Measurements from ENCODE around the gene SSUH2. TPM values are rescaled to one million over a fixed set of nuclear protein-coding genes. Genes with fewer than 3 reads are reported as not detected.

The SSUH2 gene
- total RNA-seq, 1 donor from 2014 or later = 2.2 TPM

DNA sequence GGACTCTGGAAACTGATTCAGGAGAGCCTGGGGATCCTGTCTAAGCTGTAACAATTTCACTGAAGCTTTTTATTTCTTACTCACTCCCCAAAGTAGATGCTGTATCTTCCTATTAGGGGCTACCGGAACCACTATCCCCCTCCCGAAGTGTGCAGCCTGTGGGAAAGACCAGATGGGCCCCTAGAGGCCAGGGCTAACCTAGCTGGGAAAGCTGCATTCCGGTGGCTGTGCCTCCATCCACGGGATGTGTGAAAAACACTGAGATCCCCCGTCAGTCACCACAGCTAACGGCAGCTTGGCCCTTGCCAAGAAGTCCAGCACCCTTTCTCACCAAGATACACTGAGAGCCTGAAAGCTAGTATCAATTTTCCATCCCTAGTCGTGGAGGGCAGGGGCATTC lies 3.1 kb downstream of the SSUH2 start:
- DNase-seq = no peak

- no peak for DNase-seq
These were observed 4.4 kb downstream of the SSUH2 start for GRCh38 chr3:8640223-8640622.

GRCh38 chr3:8639659-8640000 lies 5.0 kb downstream of the SSUH2 start:
- DNase-seq = no peak

DNA sequence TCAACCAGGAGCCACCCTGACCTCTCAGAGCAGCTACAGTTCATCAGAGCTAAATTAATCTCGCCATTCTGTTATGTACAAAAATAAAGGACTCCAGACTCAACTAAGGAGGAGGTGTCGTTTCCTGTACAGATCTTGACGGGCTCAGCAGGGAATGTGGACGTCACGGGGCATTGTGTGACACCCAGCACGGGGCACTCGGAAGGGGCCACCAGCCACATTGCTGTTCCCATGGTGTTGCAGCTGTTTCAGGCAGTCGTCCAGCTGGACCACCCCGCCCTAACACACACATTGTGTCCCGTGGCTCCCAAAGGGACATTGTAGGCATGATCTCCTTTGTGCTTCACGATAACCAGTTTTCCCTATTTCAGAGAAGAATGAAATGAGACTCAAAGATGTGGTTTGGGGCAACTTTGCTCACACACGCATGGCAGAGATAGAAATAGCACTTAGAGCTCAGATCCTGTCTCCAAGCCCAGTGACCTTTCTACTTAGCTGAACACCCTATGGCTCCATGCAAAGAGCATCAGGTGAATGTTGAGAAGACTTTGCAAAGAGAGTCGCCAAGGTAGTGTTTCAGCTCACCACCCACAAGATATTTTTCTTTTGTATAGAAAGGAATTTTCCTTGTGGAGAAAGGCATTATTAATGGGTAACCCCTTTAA lies 5.5 kb downstream of the SSUH2 start:
- peak; percentile 85 for DNase-seq

- no peak for DNase-seq
These were observed 7.2 kb downstream of the SSUH2 start for GRCh38 chr3:8637348-8637747.

DNA sequence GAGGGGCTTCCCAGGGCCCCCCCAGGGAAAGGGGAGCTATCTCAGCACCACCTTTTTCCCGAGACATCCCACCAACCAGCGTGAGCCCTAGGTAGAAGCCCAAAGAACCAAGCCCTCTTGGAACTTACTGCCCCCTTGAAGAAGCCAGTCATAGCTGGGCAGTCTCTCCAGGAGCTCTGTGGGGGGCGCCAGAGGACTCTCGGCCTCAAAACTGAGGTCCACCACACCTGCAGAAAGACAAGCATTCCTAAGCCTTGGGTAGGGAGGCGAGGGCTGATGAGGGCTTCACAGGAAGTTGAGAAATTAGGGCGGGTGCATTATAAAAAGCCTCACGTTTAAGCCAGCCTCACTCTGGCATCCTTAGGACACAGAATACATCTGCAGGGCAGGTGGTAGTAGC lies 9.0 kb downstream of the SSUH2 start:
- DNase-seq = no peak

DNA sequence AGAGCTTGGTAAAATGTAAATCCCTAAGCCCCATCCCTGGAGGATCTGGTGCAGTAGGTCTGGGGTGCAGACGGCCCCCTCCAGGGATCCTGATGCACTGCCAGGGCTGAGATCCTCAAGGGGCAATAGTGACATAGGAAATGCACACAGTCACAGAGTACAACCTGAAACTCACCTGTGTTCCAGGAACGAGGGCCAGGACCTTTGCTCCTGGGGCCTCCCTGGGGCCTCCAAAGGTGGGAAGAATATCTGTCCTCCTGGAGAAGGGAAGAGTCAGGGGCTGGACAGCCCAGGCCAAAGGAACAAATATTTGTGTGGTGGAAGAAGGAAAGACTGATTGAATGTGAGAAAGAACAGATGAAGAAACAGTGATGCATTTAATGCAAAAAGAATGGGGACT lies 9.5 kb downstream of the SSUH2 start:
- no peak for DNase-seq

GRCh38 chr3:8632402-8633237 lies 12.0 kb downstream of the SSUH2 start:
- DNase-seq = no peak

GRCh38 chr3:8631661-8632060 lies 12.9 kb downstream of the SSUH2 start:
- DNase-seq = no peak

GRCh38 chr3:8629151-8630021 lies 15.2 kb downstream of the SSUH2 start:
- peak; percentile 62 for DNase-seq

DNA sequence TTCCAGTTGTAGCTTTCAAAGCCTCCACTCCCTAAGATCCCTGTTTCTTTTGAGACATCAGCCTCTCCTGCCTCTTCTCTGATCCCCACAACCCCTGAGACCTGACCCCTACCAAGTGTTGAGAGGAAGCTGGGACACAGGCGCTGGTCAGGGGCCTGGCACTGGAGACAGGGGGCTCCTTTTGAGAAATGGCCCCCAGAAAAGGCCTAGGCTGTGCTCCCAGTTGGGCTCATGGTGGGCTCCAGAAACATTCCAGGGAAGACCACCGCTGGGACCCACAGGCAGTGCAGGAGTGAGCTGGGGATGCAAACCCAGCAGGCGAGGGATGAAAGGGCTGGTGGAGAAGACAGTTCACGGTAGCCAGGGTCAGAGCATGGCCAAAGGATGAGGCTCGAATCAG lies 16.6 kb downstream of the SSUH2 start:
- DNase-seq = no peak

GRCh38 chr3:8627201-8627940 lies 17.2 kb downstream of the SSUH2 start:
- DNase-seq = no peak

- no peak for DNase-seq
These were observed 18.6 kb downstream of the SSUH2 start for GRCh38 chr3:8625991-8626390.

DNA sequence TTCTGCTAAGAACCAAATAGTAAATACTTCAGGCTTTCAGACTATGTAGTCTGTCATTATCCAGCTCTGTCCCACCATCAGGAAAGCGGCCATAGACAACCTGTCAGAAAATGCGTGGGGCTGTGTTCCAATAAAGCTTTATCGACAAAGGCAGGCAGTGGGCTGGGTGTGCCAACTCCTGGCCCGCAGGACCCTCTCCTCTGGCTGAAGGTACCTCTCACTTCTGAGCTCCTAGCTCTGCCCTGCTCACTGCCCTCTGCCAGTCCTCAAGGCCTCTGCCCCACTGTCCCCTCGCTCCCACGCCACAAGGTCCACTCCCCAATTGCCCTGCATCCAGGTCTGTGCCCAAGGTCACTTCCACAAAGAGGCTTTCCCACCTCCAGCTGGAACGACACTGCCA lies 20.0 kb downstream of the SSUH2 start:
- DNase-seq = no peak

DNA sequence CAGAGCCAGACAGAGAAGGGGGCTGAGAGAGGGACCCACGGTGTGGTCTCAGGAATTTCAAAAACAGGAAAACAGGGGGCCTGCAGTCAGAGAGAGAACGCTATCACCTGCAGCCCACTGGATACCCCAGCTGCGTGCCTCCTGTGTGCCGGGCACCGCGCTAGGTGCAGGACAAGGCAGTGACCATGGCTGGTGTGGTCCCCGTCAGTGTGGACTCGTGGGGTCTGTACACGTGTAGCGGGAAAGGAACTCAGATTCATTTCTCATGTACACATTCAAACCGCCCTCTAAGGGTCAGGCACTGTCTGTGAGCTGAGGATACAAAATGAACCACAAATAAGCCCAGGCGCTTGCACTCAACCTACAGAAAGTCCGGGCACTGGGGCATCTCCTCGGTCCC lies 20.9 kb downstream of the SSUH2 start:
- no peak for DNase-seq

GRCh38 chr3:8622873-8623691 lies 21.5 kb downstream of the SSUH2 start:
- peak; percentile 90 for DNase-seq

- peak; percentile 48 for DNase-seq
These were observed 22.7 kb downstream of the SSUH2 start for GRCh38 chr3:8621872-8622271.

- DNase-seq = no peak
These were observed 23.5 kb downstream of the SSUH2 start for GRCh38 chr3:8621141-8621540.

DNA sequence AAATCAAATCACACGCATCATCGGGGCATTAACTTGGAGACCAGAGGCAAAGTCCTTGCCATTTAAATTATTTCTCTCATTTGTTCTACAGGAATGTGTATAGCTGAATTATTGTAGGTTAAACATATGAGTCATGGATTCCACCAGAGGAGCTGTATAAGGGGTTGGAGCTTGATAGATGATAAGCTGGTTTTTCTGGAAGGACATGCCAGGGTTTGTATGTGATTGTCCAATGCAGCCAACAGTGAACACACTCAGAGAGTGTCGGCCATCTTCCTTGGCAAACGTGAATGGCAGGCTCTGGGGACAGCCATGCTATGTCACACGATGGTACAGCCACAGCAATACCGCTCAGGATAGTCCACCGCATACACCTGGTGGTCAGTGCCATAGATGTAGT lies 25.1 kb downstream of the SSUH2 start:
- DNase-seq = no peak

- DNase-seq = no peak
These were observed 25.6 kb downstream of the SSUH2 start for GRCh38 chr3:8618950-8619349.

GRCh38 chr3:8617921-8618320 lies 26.7 kb downstream of the SSUH2 start:
- no peak for DNase-seq
